Breast epithelium (tissue), 4 donors: ENCODE measurements around the gene CBY2. TPM values are rescaled to one million over a fixed set of nuclear protein-coding genes. Genes with fewer than 3 reads are reported as not detected.
"Not testable (repeated sequence)": the region's sequence is repeated elsewhere in the genome, so short reads cannot be mapped to it uniquely, and the experiment has no call there.

Experiments
- DNase-seq, 2 donors: peaks; one replicate each; pipeline ENCODE4 v3.0.0-alpha.2; 2019; ENCODE audit warnings: low spot score in 2 of 2
- H3K27ac ChIP-seq, 2 donors: fragments of 200-600 bp; sonication (generic) in 1 of 2; one replicate each; pipeline ENCODE4 v1.5.1; 2016 to 2019; ENCODE audit warnings: mild to moderate bottlenecking in 1 of 2
- H3K27me3 ChIP-seq, 2 donors: fragments of 200-600 bp; sonication (generic) in 1 of 2; one replicate each; pipeline versions ENCODE4 v1.5.1 to v1.6.0; 2017 to 2019; ENCODE audit warnings: control low read depth in 1 of 2, mild to moderate bottlenecking in 1 of 2
- H3K36me3 ChIP-seq: fragments of 200-600 bp; one replicate; pipeline ENCODE4 v1.5.1; 2019
- H3K4me1 ChIP-seq, 2 donors: fragments of 200-600 bp; sonication (generic); one replicate each; pipeline ENCODE4 v1.5.1; 2016 to 2019; ENCODE audit warnings: control low read depth in 1 of 2
- H3K4me3 ChIP-seq, 3 donors: fragments of 200-600 bp; sonication (generic); 1 replicate in 2 of 3; 2 replicates in 1 of 3; pipeline ENCODE4 v1.5.1; 2016 to 2019; ENCODE audit warnings: mild to moderate bottlenecking in 3 of 3, moderate library complexity in 2 of 3
- H3K9me3 ChIP-seq, 2 donors: fragments of 200-600 bp; sonication (generic) in 1 of 2; one replicate each; pipeline ENCODE4 v1.5.1; 2016 to 2019; ENCODE audit warnings: control low read depth in 1 of 2
- CTCF ChIP-seq, 3 donors: fragments of 450-650 bp; IDR thresholded peaks; one replicate each; pipeline ENCODE4 v1.5.1; 2016 to 2017; ENCODE audit warnings: antibody characterized with exemption in 3 of 3, mild to moderate bottlenecking in 3 of 3, moderate library complexity in 3 of 3
- POLR2A ChIP-seq: fragments of 450-650 bp; IDR thresholded peaks from one replicate; pipeline ENCODE4 v1.6.1; 2016; ENCODE audit warnings: antibody characterized with exemption, mild to moderate bottlenecking, moderate library complexity
- POLR2AphosphoS5 ChIP-seq, 3 donors: sonication (generic); formaldehyde crosslinking; IDR thresholded peaks; one replicate each; pipeline ENCODE4 v1.6.1; 2017; ENCODE audit warnings: antibody characterized with exemption in 3 of 3
- intact Hi-C: fragments of 100-400 bp; cut with DNase I; formaldehyde crosslinking; loops from one replicate; pipeline ENCODE4 v1.15.1; 2023; ENCODE audit warnings: low total_unique reads
- total RNA-seq, 3 donors: library from RNA; depleted of rRNA; stranded (reverse); fragments of >200 nt; gene quantifications; one replicate each; pipeline ENCODE4 v1.1.0, GENCODE V29; 2016

CBY2 gene
- total RNA-seq, 3 donors from 2014 or later: not detected

GRCh38 chr13:45752510-45752909 is 50.4 kb downstream of the CBY2 start:
- Histone ChIP-seq H3K36me3 (no peaks in the 10 kb centered on the region), H3K27me3 (no peaks in the 10 kb centered on the region), H3K4me1 (no peaks in the 10 kb centered on the region), H3K9me3 (peaks cover 8 to 9% of the 10 kb centered on the region in 2 donors), H3K27ac (no peak overlapping the region), H3K4me3 (no peak overlapping the region)
- intact Hi-C loops: no loop called here
- no peak for DNase-seq
- TF ChIP-seq CTCF (IDR thresholded peaks at IDR 0.05) (no peak), POLR2A (no peak), POLR2AphosphoS5 (IDR thresholded peaks at IDR 0.05) (no peak)

- H3K9me3 ChIP-seq: peaks cover 14 to 19% of the 10 kb centered on the region in 2 donors
- intact Hi-C loops, DNase-seq, H3K27ac ChIP-seq, H3K4me1 ChIP-seq, H3K27me3 ChIP-seq, H3K4me3 ChIP-seq, H3K36me3 ChIP-seq: not testable (repeated sequence)
Observed at GRCh38 chr13:45756498-45756897, 54.4 kb downstream of the CBY2 start.

GRCh38 chr13:45757589-45757988 is 55.5 kb downstream of the CBY2 start:
- H3K4me1 ChIP-seq, H3K4me3 ChIP-seq, intact Hi-C loops, DNase-seq, H3K27me3 ChIP-seq, H3K27ac ChIP-seq, H3K36me3 ChIP-seq: not testable (repeated sequence)
- H3K9me3 ChIP-seq: peaks cover 14 to 19% of the 10 kb centered on the region in 2 donors

GRCh38 chr13:45763419-45763818 is 61.3 kb downstream of the CBY2 start:
- H3K4me3 ChIP-seq: no peak overlapping the region
- H3K27ac ChIP-seq: no peak overlapping the region
- no peaks in the 10 kb centered on the region for H3K36me3 ChIP-seq
- intact Hi-C loops: no loop called here
- H3K9me3 ChIP-seq: peaks cover 2% of the 10 kb centered on the region in 2 donors
- TF ChIP-seq POLR2AphosphoS5 (IDR thresholded peaks at IDR 0.05) (no peak), POLR2A (no peak), CTCF (IDR thresholded peaks at IDR 0.05) (no peak)
- no peak for DNase-seq
- H3K4me1 ChIP-seq: no peaks in the 10 kb centered on the region
- no peaks in the 10 kb centered on the region for H3K27me3 ChIP-seq

Other genes starting within 250 kb of the CBY2 start
- gene COG3, start 237.4 kb upstream of the CBY2 start, total RNA-seq: 10 to 100 TPM; 30.4 to 45.1 (median 39.7) TPM
- not detected for gene ERICH6B, start 86.6 kb upstream of the CBY2 start, total RNA-seq
- gene SIAH3, start 149.4 kb downstream of the CBY2 start, total RNA-seq: under 1 TPM in 1 of 3 donors, not detected in 2; under 0.01 TPM